Measurements from ENCODE around the gene MXRA7.
A peak's percentile ranks its signal among the peaks of the same experiment; 100 is the strongest.

GRCh38 chr17:76688165-76688622 lies 22.6 kb downstream of the MXRA7 start:
- TF ChIP-seq PRDM4 (tag by site-specific recombination; IDR thresholded peaks at IDR 0.05): no peak
- TF ChIP-seq GFI1B (tag by site-specific recombination; IDR thresholded peaks at IDR 0.05): no peak
- TF ChIP-seq SP2 (tag by site-specific recombination; IDR thresholded peaks at IDR 0.05): no peak
- TF ChIP-seq CTCF (tag by site-specific recombination; IDR thresholded peaks at IDR 0.05): peak; percentile 49; the same call in 1 of the 2 replicates

Measured in HEK293 (cell line).